Stimulated activated CD4-positive, alpha-beta T cell treated with anti-CD3 and anti-CD28 coated beads, Interleukin-12 subunit alpha, Interleukin-12 subunit beta, amount 100 ng/mL, for 4 hours (primary cell): ENCODE results near the gene TRAF1.
A peak's percentile ranks its signal among the peaks of the same experiment; 100 is the strongest.

ENCODE experiments used
- DNase-seq: peaks from one replicate; pipeline ENCODE4 v3.0.0-alpha.2; 2020

The TRAF1 gene

GRCh38 chr9:120885958-120886357, 40.6 kb downstream of the TRAF1 start:
- DNase-seq: no peak

GRCh38 chr9:120885457-120885856, 41.1 kb downstream of the TRAF1 start:
- no peak for DNase-seq

- DNase-seq: no peak
These were observed 43.0 kb downstream of the TRAF1 start for GRCh38 chr9:120883608-120883996.

GRCh38 chr9:120882935-120883607, 43.5 kb downstream of the TRAF1 start:
- DNase-seq: no peak

- no peak for DNase-seq
These were observed 47.1 kb downstream of the TRAF1 start for GRCh38 chr9:120879446-120879845.

GRCh38 chr9:120878188-120879130, 48.1 kb downstream of the TRAF1 start:
- no peak for DNase-seq

- DNase-seq: peak; percentile 63
These were observed 49.1 kb downstream of the TRAF1 start for GRCh38 chr9:120877276-120878034.

GRCh38 chr9:120876842-120877240, 49.8 kb downstream of the TRAF1 start, which contains the start of gene PHF19:
Gene PHF19 (minus strand): TSS chr9:120877188. CDS start chr9:120874741, 2,447 bp downstream.
- DNase-seq: no peak

- DNase-seq: peak; percentile 76
These were observed 50.4 kb downstream of the TRAF1 start for GRCh38 chr9:120875954-120876841.

GRCh38 chr9:120875643-120875953, 51.0 kb downstream of the TRAF1 start:
- DNase-seq: no peak

- no peak for DNase-seq
These were observed 51.4 kb downstream of the TRAF1 start for GRCh38 chr9:120875195-120875565.

GRCh38 chr9:120874226-120875194, 52.1 kb downstream of the TRAF1 start:
- DNase-seq: no peak

- DNase-seq: no peak
These were observed 53.1 kb downstream of the TRAF1 start for GRCh38 chr9:120873512-120873911.

GRCh38 chr9:120872791-120873502, 53.6 kb downstream of the TRAF1 start:
- DNase-seq: no peak

- no peak for DNase-seq
These were observed 56.4 kb downstream of the TRAF1 start for GRCh38 chr9:120870206-120870605.

GRCh38 chr9:120869726-120870125, 56.9 kb downstream of the TRAF1 start:
- DNase-seq: no peak

GRCh38 chr9:120869360-120869687, 57.3 kb downstream of the TRAF1 start:
- no peak for DNase-seq

- peak; percentile 99 for DNase-seq
These were observed 57.8 kb downstream of the TRAF1 start for GRCh38 chr9:120868676-120869359.

GRCh38 chr9:120868339-120868675, 58.3 kb downstream of the TRAF1 start:
- no peak for DNase-seq

- no peak for DNase-seq
These were observed 58.8 kb downstream of the TRAF1 start for GRCh38 chr9:120867676-120868338.
